Choroid plexus epithelial cell (primary cell): ENCODE data around the gene CRYZ.

Source experiments
- DNase-seq: peaks from one replicate; pipeline ENCODE4 v3.0.0-alpha.2; 2010; ENCODE audit warnings: low read depth
- H3K4me3 ChIP-seq: 2 replicates; pipeline ENCODE4 v1.5.1; 2011; ENCODE audit warnings: low read depth, mild to moderate bottlenecking, control low read depth, low read length, moderate library complexity
- CTCF ChIP-seq: conservative IDR thresholded peaks from 2 replicates; pipeline ENCODE4 v1.5.1; 2011; ENCODE audit warnings: low read depth, mild to moderate bottlenecking, control low read depth, inconsistent platforms, low read length, moderate library complexity

The CRYZ gene

GRCh38 chr1:74729741-74730478, 2.9 kb downstream of the CRYZ start:
- TF ChIP-seq CTCF = no peak
- DNase-seq = peak; percentile 33
- H3K4me3 ChIP-seq = no peak overlapping the region

DNA sequence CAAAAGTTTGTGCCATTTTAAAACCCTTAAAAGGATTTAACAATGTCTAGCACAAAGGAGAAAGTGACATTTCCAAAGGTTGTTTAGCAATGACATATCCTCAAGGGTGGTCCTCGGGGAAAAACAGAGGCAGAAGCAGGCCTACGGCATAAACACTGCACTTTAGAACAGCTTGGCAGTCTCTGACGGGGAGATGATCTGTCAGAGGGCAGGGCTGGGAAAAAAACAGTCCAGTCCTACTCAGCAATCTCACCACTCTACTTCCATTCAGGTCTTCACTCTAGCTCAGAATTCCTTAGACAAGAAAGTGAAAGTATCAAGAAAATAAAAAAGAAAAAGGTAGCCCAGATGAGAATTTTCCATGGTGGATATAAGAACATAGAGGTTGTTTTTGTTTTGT, 4.1 kb downstream of the CRYZ start:
- TF ChIP-seq CTCF = no peak
- H3K4me3 ChIP-seq = no peak overlapping the region
- peak; percentile 11 for DNase-seq

DNA sequence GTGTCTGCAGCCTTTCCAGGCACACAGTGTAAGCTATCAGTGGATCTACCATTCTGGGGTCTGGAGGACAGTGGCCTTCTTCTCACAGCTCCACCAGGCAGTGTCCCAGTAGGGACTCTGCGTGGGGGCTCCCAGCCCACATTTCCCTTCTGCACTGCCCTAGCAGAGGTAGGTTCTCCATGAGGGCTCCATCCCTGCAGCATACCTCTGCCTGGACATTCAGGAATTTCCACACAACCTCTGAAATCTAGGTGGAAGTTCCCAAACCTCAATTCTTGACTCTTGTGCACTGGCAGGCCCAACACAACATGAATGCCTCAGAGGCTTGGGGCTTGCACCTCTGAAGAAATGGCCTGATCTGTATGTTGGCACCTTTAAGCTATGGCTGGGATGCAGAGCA, 6.8 kb downstream of the CRYZ start:
- no peak for TF ChIP-seq CTCF
- DNase-seq = no peak
- H3K4me3 ChIP-seq = no peak overlapping the region

- H3K4me3 ChIP-seq = no peak overlapping the region
- DNase-seq = no peak
- TF ChIP-seq CTCF = no peak
Observed at GRCh38 chr1:74717626-74718025, 15.2 kb downstream of the CRYZ start.

GRCh38 chr1:74716822-74717221, 16.0 kb downstream of the CRYZ start:
- no peak for DNase-seq
- TF ChIP-seq CTCF = no peak
- H3K4me3 ChIP-seq = no peak overlapping the region

- H3K4me3 ChIP-seq = no peak overlapping the region
- no peak for DNase-seq
- TF ChIP-seq CTCF = no peak
Observed at GRCh38 chr1:74715806-74716205, 17.0 kb downstream of the CRYZ start.

DNA sequence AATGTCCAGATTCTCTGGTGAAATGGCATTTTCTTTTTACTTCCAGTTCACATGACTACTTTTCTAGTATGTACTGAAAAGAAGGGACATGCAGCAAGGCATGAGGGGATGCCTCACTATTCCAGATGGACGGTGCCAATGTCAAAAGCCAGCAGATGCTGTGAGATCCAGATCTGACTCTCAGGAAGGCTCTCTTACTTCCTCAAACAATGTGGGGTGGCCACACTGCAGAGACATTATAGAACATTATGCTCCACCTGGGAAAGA, 17.7 kb downstream of the CRYZ start:
- DNase-seq = no peak
- H3K4me3 ChIP-seq = no peak overlapping the region
- no peak for TF ChIP-seq CTCF
